Caco-2 (cell line): ENCODE data around the gene OVOL1. TPM values are rescaled to one million over a fixed set of nuclear protein-coding genes. Genes with fewer than 3 reads are reported as not detected.

Source experiments
- BruUV-seq: library from RNA; stranded (reverse); fragments of 400-500 nt; replicated peaks from 2 replicates; lab custom pipeline; 2021; lab: Mats Ljungman, UMichigan
- CTCF ChIA-PET: fragments of 300-600 bp; sonication (Branson Sonifier 250); formaldehyde crosslinking; loops from one replicate; lab custom pipeline; 2022; ENCODE audit warnings: antibody characterized with exemption; lab: Charles Lee
- POLR2A ChIA-PET: fragments of 300-600 bp; sonication (Branson Sonifier 250); formaldehyde crosslinking; loops from one replicate; lab custom pipeline; 2022; ENCODE audit warnings: antibody characterized with exemption; lab: Charles Lee
- DNase-seq, 2 experiments: peaks; one replicate each; pipeline versions ENCODE4 v3.0.0 to v3.0.0-alpha.2; 2020 to 2022
- H3K27me3 ChIP-seq: replicated peaks from 2 replicates; pipeline ENCODE4 v1.6.0; 2011; ENCODE audit warnings: low read length; ENCODE audit not compliant: control insufficient read depth, insufficient read depth
- H3K36me3 ChIP-seq: 2 replicates; pipeline ENCODE4 v1.5.1; 2011; ENCODE audit warnings: low read length; ENCODE audit not compliant: control insufficient read depth, insufficient read depth
- H3K4me1 ChIP-seq: fragments of 250-450 bp; sonication (Bioruptor Pico); 2 replicates; pipeline ENCODE4 v1.5.1; 2020; ENCODE audit warnings: mild to moderate bottlenecking
- H3K4me3 ChIP-seq: 2 replicates; pipeline ENCODE4 v1.5.1; 2011; ENCODE audit warnings: low read depth, mild to moderate bottlenecking, control low read depth, low read length
- H3K9me3 ChIP-seq: fragments of 250-450 bp; sonication (Bioruptor Pico); 2 replicates; pipeline ENCODE4 v1.5.1; 2020; ENCODE audit warnings: mild to moderate bottlenecking, moderate library complexity
- H3K27ac Mint-ChIP-seq: one replicate; pipeline ENCODE4 v1.8.0; 2022; ENCODE audit warnings: mixed read lengths; ENCODE audit not compliant: unreplicated experiment
- H3K27me3 Mint-ChIP-seq: one replicate; pipeline ENCODE4 v1.8.0; 2022; ENCODE audit warnings: mixed read lengths; ENCODE audit not compliant: insufficient read depth, unreplicated experiment
- H3K36me3 Mint-ChIP-seq: one replicate; pipeline ENCODE4 v1.8.0; 2022; ENCODE audit warnings: mild to moderate bottlenecking, mixed read lengths; ENCODE audit not compliant: insufficient read depth, unreplicated experiment
- H3K4me1 Mint-ChIP-seq: one replicate; pipeline ENCODE4 v1.8.0; 2022; ENCODE audit warnings: low read depth, mixed read lengths; ENCODE audit not compliant: unreplicated experiment
- H3K4me3 Mint-ChIP-seq: one replicate; pipeline ENCODE4 v1.8.0; 2022; ENCODE audit warnings: mild to moderate bottlenecking, moderate library complexity, mixed read lengths; ENCODE audit not compliant: unreplicated experiment
- H3K9me3 Mint-ChIP-seq: one replicate; pipeline ENCODE4 v1.8.0; 2022; ENCODE audit warnings: mixed read lengths; ENCODE audit not compliant: unreplicated experiment
- intact Hi-C: fragments of 100-400 bp; cut with micrococcal nuclease; formaldehyde crosslinking; loops from one replicate; pipeline ENCODE4 v1.10.0; 2022; ENCODE audit not compliant: unreplicated experiment
- total RNA-seq: library from RNA; stranded (reverse); gene quantifications from 2 replicates; pipeline ENCODE4 v1.2.3, GENCODE V29; 2022
- TF ChIP-seq, protein P1 (sequence below), 2 experiments: fragments of 200-600 bp in 1 of 2; IDR thresholded peaks; 1 replicate in 1 of 2; 2 replicates in 1 of 2; pipeline versions ENCODE4 v1.5.1 to v1.8.0; 2011 to 2022; ENCODE audit warnings: antibody characterized with exemption in 1 of 2, control low read depth in 1 of 2, inconsistent platforms in 1 of 2, low read depth in 1 of 2, low read length in 1 of 2, mild to moderate bottlenecking in 1 of 2, moderate library complexity in 1 of 2; ENCODE audit not compliant: insufficient read depth in 1 of 2, severe bottlenecking in 1 of 2, unreplicated experiment in 1 of 2

The OVOL1 gene
- total RNA-seq, 1 experiment from 2014 or later = 21.2 TPM

DNA sequence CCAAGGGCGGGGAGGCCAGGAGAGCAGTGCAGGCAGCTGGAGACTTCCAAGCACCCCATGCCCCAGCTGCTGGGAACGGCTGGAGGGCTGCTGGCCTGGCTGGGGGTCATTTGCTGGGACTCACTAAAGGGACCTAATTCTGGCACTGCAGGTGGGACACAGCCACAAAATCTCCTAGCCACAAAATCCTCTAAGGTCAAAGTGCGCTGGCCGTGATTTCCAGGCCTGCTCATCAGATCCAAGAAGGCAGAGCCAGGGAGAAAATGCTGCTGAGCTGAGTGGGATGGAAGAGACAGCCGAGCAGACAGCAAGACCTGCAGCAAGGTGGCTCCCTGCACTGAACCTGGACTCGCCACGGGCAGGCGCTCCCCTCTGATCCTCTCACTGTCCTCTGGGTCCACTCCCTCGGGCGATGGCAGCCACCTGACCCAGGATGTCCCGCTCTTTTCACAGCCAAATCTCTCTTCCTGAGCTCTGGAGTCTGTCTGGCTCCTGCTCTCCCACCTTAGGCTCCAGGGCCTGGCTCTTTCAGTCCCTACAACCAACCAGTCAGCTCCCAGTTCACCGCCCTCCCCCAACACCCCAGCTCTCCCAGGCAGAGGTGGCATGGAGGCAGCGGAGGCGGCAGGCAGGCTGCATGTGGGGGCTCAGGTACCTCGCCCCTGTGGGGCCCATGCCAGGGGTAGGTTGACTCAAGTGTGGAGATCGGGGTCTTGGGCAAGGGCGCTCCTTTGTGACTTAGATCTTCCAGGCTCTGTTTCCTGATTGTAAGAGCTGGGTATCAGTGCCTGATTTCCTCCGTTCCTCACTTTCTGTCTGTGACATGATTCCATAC is 14.5 kb downstream of the OVOL1 start:
- TF ChIP-seq, protein P1, sequence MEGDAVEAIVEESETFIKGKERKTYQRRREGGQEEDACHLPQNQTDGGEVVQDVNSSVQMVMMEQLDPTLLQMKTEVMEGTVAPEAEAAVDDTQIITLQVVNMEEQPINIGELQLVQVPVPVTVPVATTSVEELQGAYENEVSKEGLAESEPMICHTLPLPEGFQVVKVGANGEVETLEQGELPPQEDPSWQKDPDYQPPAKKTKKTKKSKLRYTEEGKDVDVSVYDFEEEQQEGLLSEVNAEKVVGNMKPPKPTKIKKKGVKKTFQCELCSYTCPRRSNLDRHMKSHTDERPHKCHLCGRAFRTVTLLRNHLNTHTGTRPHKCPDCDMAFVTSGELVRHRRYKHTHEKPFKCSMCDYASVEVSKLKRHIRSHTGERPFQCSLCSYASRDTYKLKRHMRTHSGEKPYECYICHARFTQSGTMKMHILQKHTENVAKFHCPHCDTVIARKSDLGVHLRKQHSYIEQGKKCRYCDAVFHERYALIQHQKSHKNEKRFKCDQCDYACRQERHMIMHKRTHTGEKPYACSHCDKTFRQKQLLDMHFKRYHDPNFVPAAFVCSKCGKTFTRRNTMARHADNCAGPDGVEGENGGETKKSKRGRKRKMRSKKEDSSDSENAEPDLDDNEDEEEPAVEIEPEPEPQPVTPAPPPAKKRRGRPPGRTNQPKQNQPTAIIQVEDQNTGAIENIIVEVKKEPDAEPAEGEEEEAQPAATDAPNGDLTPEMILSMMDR (IDR thresholded peaks at IDR 0.05; ENCODE audit: insufficient read depth in 1 of 2, low read depth in 1 of 2, low read length in 1 of 2, severe bottlenecking in 1 of 2, unreplicated experiment in 1 of 2) = no peak
- no peaks in the 10 kb centered on the region for H3K27me3 ChIP-seq
- POLR2A ChIA-PET = interaction anchor here (0.6 kb wide), 1 partner anchor 89 kb away, joined by 3 read pairs; no protein-coding TSS in a partner anchor
- no peaks in the 10 kb centered on the region for H3K9me3 Mint-ChIP-seq
- H3K9me3 ChIP-seq = no peaks in the 10 kb centered on the region
- peaks cover 14% of the 10 kb centered on the region for H3K4me1 Mint-ChIP-seq
- no peaks in the 10 kb centered on the region for H3K27me3 Mint-ChIP-seq
- H3K36me3 Mint-ChIP-seq = peaks cover 10% of the 10 kb centered on the region
- CTCF ChIA-PET = interaction anchor here (1.0 to 1.5 kb wide), 2 partner anchors 13 to 22 kb away, joined by 3 read pairs; no protein-coding TSS in a partner anchor
- H3K4me3 ChIP-seq = no peak overlapping the region
- DNase-seq = no peak
- peaks cover 9% of the 10 kb centered on the region; the same call in 1 of the 2 replicates for H3K4me1 ChIP-seq
- no peak overlapping the region for H3K27ac Mint-ChIP-seq
- BruUV-seq = no TSS peak
- H3K4me3 Mint-ChIP-seq = no peak overlapping the region
- intact Hi-C loops = no loop called here
- H3K36me3 ChIP-seq = peaks cover 1% of the 10 kb centered on the region; the same call in 1 of the 2 replicates

DNA sequence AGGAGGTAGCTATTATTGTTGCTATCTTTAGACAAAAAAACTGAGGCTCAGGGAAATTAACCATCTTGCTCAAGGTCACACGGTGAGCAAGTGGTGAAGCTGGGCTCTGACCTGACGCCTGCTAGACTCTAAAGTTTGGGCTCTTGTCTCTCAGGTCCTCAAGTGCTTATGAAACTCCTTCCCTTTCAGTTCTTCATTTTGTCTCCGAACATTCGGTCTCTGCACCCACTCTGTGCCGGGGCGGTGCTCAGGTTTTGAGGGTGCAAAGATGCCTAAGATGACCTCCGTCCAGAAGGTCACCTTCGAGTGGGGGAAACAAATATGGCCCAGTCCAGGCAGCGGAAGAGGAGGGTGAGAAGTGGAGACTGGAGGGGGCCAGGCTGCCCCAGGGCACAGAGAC is 16.0 kb downstream of the OVOL1 start:
- Mint-ChIP-seq H3K9me3 (no peaks in the 10 kb centered on the region), H3K4me3 (no peak overlapping the region), H3K27me3 (no peaks in the 10 kb centered on the region), H3K27ac (no peak overlapping the region), H3K4me1 (peaks cover 4% of the 10 kb centered on the region), H3K36me3 (no peaks in the 10 kb centered on the region)
- no peaks in the 10 kb centered on the region for H3K36me3 ChIP-seq
- peaks cover 9% of the 10 kb centered on the region; the same call in 1 of the 2 replicates for H3K4me1 ChIP-seq
- CTCF ChIA-PET = no interaction called here
- intact Hi-C loops = no loop called here
- TF ChIP-seq, protein P1 (IDR thresholded peaks at IDR 0.05; ENCODE audit: insufficient read depth in 1 of 2, low read depth in 1 of 2, low read length in 1 of 2, severe bottlenecking in 1 of 2, unreplicated experiment in 1 of 2) = no peak
- BruUV-seq = no TSS peak
- POLR2A ChIA-PET = no interaction called here
- H3K9me3 ChIP-seq = no peaks in the 10 kb centered on the region
- no peaks in the 10 kb centered on the region for H3K27me3 ChIP-seq
- no peak overlapping the region for H3K4me3 ChIP-seq
- no peak for DNase-seq

- POLR2A ChIA-PET = interaction anchor here (1.0 kb wide), 1 partner anchor 24 kb away, joined by 3 read pairs; no protein-coding TSS in a partner anchor
- H3K4me1 Mint-ChIP-seq = peaks cover 10% of the 10 kb centered on the region
- Histone ChIP-seq H3K9me3 (no peaks in the 10 kb centered on the region), H3K36me3 (no peaks in the 10 kb centered on the region), H3K4me3 (no peak overlapping the region), H3K4me1 (peaks cover 9% of the 10 kb centered on the region; the same call in 1 of the 2 replicates), H3K27me3 (no peaks in the 10 kb centered on the region)
- CTCF ChIA-PET = no interaction called here
- no peak for DNase-seq
- TF ChIP-seq, protein P1 (IDR thresholded peaks at IDR 0.05; ENCODE audit: insufficient read depth in 1 of 2, low read depth in 1 of 2, low read length in 1 of 2, severe bottlenecking in 1 of 2, unreplicated experiment in 1 of 2) = no peak
- H3K4me3 Mint-ChIP-seq = no peak overlapping the region
- peaks cover 6% of the 10 kb centered on the region for H3K36me3 Mint-ChIP-seq
- intact Hi-C loops = no loop called here
- H3K27me3 Mint-ChIP-seq = peaks cover 2% of the 10 kb centered on the region
- no TSS peak for BruUV-seq
- no peak overlapping the region for H3K27ac Mint-ChIP-seq
- no peaks in the 10 kb centered on the region for H3K9me3 Mint-ChIP-seq
Measured at GRCh38 chr11:65803797-65804492, 17.1 kb downstream of the OVOL1 start.
